Uterus (tissue), 2 donors: ENCODE measurements around the gene NPHP4.

Experiments used
- POLR2A ChIP-seq, 2 donors: fragments of 450-650 bp; IDR thresholded peaks; one replicate each; pipeline ENCODE4 v1.6.1; 2016; ENCODE audit warnings: antibody characterized with exemption in 2 of 2, mild to moderate bottlenecking in 1 of 2, moderate library complexity in 1 of 2
- TF ChIP-seq, protein P1 (sequence below), 4 experiments: fragments of 200-600 bp in 2 of 4; fragments of 450-650 bp in 2 of 4; sonication (generic) in 2 of 4; IDR thresholded peaks; one replicate each; pipeline ENCODE4 v1.5.1; 2016 to 2019; ENCODE audit warnings: antibody characterized with exemption in 4 of 4, mild to moderate bottlenecking in 2 of 4, moderate library complexity in 1 of 4

DNA sequence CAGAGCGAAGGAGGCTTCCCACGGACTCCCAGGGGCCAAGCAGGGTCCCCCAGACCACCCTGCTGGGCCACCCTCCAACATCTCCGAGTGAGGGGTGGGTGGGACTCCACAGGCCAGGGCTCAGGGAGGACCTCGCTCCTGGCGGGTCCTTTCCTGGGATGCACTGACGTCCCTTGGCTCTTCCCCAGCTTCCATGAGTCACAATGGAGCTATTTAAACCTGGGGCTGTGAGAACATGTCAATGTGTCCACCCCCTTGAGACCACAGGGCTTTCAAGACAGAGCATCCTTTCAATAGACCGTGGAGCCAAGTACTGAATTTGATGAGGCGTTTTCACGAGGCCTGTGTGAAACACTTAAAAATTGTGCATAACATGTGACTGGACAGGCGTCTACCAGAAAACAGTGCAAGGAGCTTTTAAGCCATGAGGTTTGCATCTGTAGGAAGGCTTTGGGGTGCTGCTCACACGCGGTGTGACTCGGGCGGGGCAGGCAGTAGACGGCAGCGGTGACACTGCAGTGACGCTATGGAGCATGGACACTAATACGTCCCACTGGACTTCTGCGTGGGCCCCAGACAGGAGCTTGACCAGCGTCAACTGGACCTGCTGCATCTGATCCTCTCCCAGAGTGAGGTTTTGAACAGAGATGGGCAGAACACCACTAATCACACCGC, 24.1 kb upstream of the NPHP4 start:
- TF ChIP-seq, protein P1, sequence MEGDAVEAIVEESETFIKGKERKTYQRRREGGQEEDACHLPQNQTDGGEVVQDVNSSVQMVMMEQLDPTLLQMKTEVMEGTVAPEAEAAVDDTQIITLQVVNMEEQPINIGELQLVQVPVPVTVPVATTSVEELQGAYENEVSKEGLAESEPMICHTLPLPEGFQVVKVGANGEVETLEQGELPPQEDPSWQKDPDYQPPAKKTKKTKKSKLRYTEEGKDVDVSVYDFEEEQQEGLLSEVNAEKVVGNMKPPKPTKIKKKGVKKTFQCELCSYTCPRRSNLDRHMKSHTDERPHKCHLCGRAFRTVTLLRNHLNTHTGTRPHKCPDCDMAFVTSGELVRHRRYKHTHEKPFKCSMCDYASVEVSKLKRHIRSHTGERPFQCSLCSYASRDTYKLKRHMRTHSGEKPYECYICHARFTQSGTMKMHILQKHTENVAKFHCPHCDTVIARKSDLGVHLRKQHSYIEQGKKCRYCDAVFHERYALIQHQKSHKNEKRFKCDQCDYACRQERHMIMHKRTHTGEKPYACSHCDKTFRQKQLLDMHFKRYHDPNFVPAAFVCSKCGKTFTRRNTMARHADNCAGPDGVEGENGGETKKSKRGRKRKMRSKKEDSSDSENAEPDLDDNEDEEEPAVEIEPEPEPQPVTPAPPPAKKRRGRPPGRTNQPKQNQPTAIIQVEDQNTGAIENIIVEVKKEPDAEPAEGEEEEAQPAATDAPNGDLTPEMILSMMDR (IDR thresholded peaks at IDR 0.05), result no peak
- no peak for TF ChIP-seq POLR2A (IDR thresholded peaks at IDR 0.05)
